DOHH2 (cell line): Measurements from ENCODE around the gene A4GALT.

Experiments
- H3F3A ChIP-seq: fragments of 200-600 bp; sonication (generic), shearing (Covaris generic); 2 replicates; pipeline ENCODE4 v1.6.0; 2016; ENCODE audit warnings: antibody characterized with exemption, mild to moderate bottlenecking; ENCODE audit not compliant: control insufficient read depth, insufficient read depth
- H3K27ac ChIP-seq: fragments of 200-600 bp; sonication (generic); 2 replicates; pipeline ENCODE4 v1.5.1; 2014; ENCODE audit warnings: low read depth, mild to moderate bottlenecking, low read length, moderate library complexity
- H3K27me3 ChIP-seq: fragments of 200-600 bp; sonication (generic); 2 replicates; pipeline ENCODE4 v1.6.1; 2014; ENCODE audit warnings: mild to moderate bottlenecking, low read length, mixed read lengths; ENCODE audit not compliant: control insufficient read depth
- H3K36me3 ChIP-seq: fragments of 200-600 bp; sonication (generic); 2 replicates; pipeline ENCODE4 v1.6.1; 2014; ENCODE audit warnings: mild to moderate bottlenecking, low read length, moderate library complexity, mixed read lengths; ENCODE audit not compliant: control insufficient read depth
- H3K4me1 ChIP-seq: fragments of 200-600 bp; sonication (generic); 2 replicates; pipeline ENCODE4 v1.6.1; 2014; ENCODE audit warnings: mild to moderate bottlenecking, low read length, mixed read lengths; ENCODE audit not compliant: control insufficient read depth
- H3K4me2 ChIP-seq: fragments of 200-600 bp; sonication (generic); 2 replicates; pipeline ENCODE4 v1.6.0; 2014; ENCODE audit warnings: mild to moderate bottlenecking, low read length, moderate library complexity
- H3K4me3 ChIP-seq: fragments of 200-600 bp; sonication (generic); 2 replicates; pipeline ENCODE4 v1.5.1; 2014; ENCODE audit warnings: mild to moderate bottlenecking, low read length, mixed read lengths
- H3K79me2 ChIP-seq: fragments of 200-600 bp; sonication (generic); 2 replicates; pipeline ENCODE4 v1.6.1; 2014; ENCODE audit warnings: mild to moderate bottlenecking, low read length, mixed read lengths; ENCODE audit not compliant: control insufficient read depth
- H3K9me2 ChIP-seq: fragments of 200-600 bp; sonication (generic); replicated peaks from 2 replicates; pipeline ENCODE4 v1.6.1; 2014; ENCODE audit warnings: mild to moderate bottlenecking, low read length, mixed read lengths; ENCODE audit not compliant: control insufficient read depth
- H3K9me3 ChIP-seq: fragments of 200-600 bp; sonication (generic); 2 replicates; pipeline ENCODE4 v1.6.1; 2014; ENCODE audit warnings: antibody characterized with exemption, low read length, mixed read lengths; ENCODE audit not compliant: control insufficient read depth, insufficient read depth
- H4K20me1 ChIP-seq: fragments of 200-600 bp; sonication (generic); 2 replicates; pipeline ENCODE4 v1.6.0; 2014; ENCODE audit warnings: low read depth, mild to moderate bottlenecking, antibody characterized with exemption, low read length, moderate library complexity; ENCODE audit not compliant: control insufficient read depth, insufficient read depth
- EZH2phosphoT487 ChIP-seq: fragments of 200-600 bp; sonication (generic); IDR thresholded peaks from 2 replicates; pipeline ENCODE4 v1.6.1; 2017; ENCODE audit warnings: borderline replicate concordance, mild to moderate bottlenecking, antibody characterized with exemption, low read length, moderate library complexity, mixed read lengths
- TF ChIP-seq, protein P1 (sequence below): fragments of 200-600 bp; sonication (generic); IDR thresholded peaks from one replicate; pipeline ENCODE4 v1.5.1; 2014; ENCODE audit warnings: antibody characterized with exemption, mild to moderate bottlenecking, low read depth, low read length; ENCODE audit not compliant: poor library complexity, severe bottlenecking

Gene A4GALT

DNA sequence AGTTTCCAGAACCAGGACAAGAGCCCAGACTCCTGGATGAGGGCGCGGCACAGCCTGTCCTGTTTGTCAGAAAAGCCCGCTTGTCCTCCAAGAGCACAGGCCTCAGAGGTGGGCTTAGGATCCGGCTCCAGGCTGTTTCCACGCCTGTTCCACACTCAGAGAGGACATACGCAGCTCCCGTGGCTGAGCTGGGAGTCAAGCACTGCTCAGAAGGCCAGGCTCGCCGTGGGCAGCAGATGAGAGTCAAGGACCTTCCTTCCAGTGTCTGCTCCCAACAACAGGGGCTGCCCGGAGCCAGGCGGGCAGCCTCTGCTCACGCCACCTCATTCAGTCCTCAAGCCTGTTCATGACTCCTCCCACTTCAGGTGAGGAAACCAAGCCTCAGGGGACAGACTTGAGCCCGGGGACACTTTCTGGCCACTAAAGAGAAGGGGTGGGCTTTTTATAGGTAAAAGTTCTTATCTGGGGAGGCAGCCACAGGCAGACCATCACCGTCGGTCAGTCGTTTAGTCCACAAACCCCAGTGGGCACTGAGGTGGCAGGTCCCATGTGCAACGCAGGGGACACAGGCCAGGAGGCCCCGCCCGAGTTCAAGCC is 75.2 kb downstream of the A4GALT start:
- Histone ChIP-seq H3K9me3 (no peaks in the 10 kb centered on the region), H3K27me3 (no peaks in the 10 kb centered on the region), H3K36me3 (peaks cover 3% of the 10 kb centered on the region; the same call in 1 of the 2 replicates), H3K79me2 (peaks cover 75% of the 10 kb centered on the region), H4K20me1 (peaks cover 10% of the 10 kb centered on the region; the same call in 1 of the 2 replicates), H3K4me1 (peaks cover 65% of the 10 kb centered on the region), H3K4me3 (peak overlapping the region; percentile 18; the same call in 1 of the 2 replicates), H3K4me2 (peak overlapping the region; percentile 38; the same call in 1 of the 2 replicates), H3K9me2 (no peaks in the 10 kb centered on the region), H3K27ac (no peak overlapping the region), H3F3A (no peaks in the 10 kb centered on the region)
- TF ChIP-seq, protein P1, sequence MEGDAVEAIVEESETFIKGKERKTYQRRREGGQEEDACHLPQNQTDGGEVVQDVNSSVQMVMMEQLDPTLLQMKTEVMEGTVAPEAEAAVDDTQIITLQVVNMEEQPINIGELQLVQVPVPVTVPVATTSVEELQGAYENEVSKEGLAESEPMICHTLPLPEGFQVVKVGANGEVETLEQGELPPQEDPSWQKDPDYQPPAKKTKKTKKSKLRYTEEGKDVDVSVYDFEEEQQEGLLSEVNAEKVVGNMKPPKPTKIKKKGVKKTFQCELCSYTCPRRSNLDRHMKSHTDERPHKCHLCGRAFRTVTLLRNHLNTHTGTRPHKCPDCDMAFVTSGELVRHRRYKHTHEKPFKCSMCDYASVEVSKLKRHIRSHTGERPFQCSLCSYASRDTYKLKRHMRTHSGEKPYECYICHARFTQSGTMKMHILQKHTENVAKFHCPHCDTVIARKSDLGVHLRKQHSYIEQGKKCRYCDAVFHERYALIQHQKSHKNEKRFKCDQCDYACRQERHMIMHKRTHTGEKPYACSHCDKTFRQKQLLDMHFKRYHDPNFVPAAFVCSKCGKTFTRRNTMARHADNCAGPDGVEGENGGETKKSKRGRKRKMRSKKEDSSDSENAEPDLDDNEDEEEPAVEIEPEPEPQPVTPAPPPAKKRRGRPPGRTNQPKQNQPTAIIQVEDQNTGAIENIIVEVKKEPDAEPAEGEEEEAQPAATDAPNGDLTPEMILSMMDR: no peak
- no peak for TF ChIP-seq EZH2phosphoT487

DNA sequence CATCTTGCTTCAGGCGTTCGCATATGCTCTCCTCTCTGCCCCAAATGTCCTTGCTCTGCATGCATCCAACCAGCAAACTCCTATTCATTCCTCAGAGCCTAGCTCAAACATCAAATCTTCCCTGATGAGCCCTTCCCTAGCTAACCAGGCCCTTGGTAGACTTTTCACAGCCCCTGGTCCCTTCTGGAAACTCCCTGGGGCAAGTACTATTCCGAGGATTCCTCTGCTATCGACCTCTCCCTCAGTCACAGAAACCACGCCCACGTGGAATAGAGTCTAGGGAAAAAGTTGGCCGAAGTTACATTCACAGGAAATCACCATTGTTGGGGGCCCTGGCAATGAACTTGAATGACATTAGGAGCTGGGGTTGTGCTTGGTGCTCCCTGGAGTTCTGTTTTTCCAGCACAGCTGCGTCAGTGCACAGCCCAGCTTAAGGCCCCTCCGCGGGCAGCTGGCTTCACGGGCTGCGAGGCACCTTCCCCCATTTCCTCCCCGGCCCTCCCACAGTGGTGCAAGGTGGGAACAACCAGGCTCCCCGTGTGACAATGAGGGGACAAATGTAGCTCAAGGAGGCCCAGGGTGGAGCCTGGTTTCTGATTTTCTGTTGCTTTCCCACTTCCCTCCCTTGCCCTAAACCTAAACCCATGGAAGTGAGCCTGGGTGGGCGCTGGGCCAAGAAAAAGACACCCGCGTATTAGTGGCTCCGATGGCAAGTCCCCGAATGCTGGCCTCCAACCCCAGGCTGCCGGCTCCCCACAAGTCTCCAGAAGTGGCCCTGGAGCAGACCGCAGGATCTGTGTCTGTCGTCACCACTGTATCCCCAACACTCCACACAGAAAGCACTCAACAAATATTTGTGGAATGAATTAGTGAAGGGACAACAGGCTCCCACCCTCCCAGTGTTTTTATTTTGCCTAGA is 76.0 kb downstream of the A4GALT start:
- peaks cover 62% of the 10 kb centered on the region for H3K4me1 ChIP-seq
- TF ChIP-seq EZH2phosphoT487: no peak
- TF ChIP-seq, protein P1: no peak
- peaks cover 10% of the 10 kb centered on the region; the same call in 1 of the 2 replicates for H4K20me1 ChIP-seq

DNA sequence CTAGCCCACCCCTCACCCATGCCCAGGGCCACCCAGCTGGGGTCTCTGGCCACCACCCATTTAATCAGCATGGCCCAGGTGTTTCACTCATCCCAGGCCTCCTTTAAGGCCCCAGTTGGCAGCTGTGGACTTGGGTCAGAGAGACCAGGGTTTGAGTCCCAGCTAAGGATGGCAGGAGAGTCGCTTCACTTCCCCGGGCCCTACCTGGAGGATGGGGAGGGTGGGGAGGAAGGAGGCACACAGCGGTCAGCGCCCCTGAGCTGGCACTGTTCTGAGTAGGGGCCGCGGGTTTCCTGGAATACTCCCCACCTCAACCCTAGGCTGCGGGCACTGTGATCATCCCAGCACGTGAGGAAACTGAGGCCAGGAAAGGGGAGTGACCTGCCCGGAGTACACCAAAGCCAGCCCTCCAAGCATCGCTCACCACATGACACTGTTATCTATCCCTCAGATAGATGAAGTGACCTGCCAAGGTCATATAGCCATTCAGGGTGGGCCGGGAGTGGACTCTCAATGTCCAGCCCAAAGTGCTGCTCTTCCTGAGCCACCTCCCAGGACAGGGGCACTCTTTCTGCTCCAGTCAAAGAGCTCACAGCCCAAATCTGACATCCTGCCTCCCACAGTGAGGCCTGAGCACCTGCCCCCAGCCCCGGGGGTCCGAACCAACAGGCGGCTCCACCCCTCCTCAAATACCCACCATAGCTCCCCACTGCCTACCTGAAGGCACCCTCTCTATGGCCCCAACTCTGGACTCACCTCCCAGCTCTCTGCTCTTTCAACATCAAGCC is 76.8 kb downstream of the A4GALT start:
- no peaks in the 10 kb centered on the region for H3K9me2 ChIP-seq
- H4K20me1 ChIP-seq: peaks cover 10% of the 10 kb centered on the region; the same call in 1 of the 2 replicates
- H3K9me3 ChIP-seq: no peaks in the 10 kb centered on the region
- no peaks in the 10 kb centered on the region for H3K27me3 ChIP-seq
- TF ChIP-seq EZH2phosphoT487: no peak
- TF ChIP-seq, protein P1: no peak
- H3F3A ChIP-seq: no peaks in the 10 kb centered on the region
- peaks cover 3% of the 10 kb centered on the region; the same call in 1 of the 2 replicates for H3K36me3 ChIP-seq
- no peak overlapping the region for H3K4me3 ChIP-seq
- H3K4me1 ChIP-seq: peaks cover 59% of the 10 kb centered on the region
- H3K27ac ChIP-seq: no peak overlapping the region
- peak overlapping the region; percentile 27; the same call in 1 of the 2 replicates for H3K4me2 ChIP-seq
- H3K79me2 ChIP-seq: peaks cover 78% of the 10 kb centered on the region

More for the DNA sequence above, 76.0 kb downstream of the A4GALT start:
- Histone ChIP-seq H3F3A (no peaks in the 10 kb centered on the region), H3K9me3 (no peaks in the 10 kb centered on the region), H3K36me3 (peaks cover 3% of the 10 kb centered on the region; the same call in 1 of the 2 replicates), H3K4me2 (peak overlapping the region; percentile 38; the same call in 1 of the 2 replicates), H3K79me2 (peaks cover 77% of the 10 kb centered on the region), H3K27me3 (no peaks in the 10 kb centered on the region), H3K9me2 (no peaks in the 10 kb centered on the region), H3K4me3 (no peak overlapping the region), H3K27ac (no peak overlapping the region)
